HG02571 (cell line): ENCODE data around the gene SLC7A8.
"Not testable (repeated sequence)": the region's sequence is repeated elsewhere in the genome, so short reads cannot be mapped to it uniquely, and the experiment has no call there.

Experiments used
- ATAC-seq: cut with Tn5 transposase; IDR thresholded peaks from one replicate; pipeline ENCODE4 v1.9.1; 2021; ENCODE audit warnings: mild to moderate bottlenecking, moderate library complexity; ENCODE audit not compliant: unreplicated experiment

Gene SLC7A8

GRCh38 chr14:23183479-23183878, at the start of gene SLC7A8:
Gene SLC7A8, minus strand, starts transcription at chr14:23183660. Its CDS starts 746 bp downstream, at chr14:23182914.
- ATAC-seq: no peak

GRCh38 chr14:23232241-23232808, 48.9 kb upstream of the SLC7A8 start:
- ATAC-seq: not testable (repeated sequence)

GRCh38 chr14:23228812-23229211, 45.4 kb upstream of the SLC7A8 start:
- no peak for ATAC-seq

GRCh38 chr14:23227566-23227965, 44.1 kb upstream of the SLC7A8 start:
- ATAC-seq: no peak

GRCh38 chr14:23224958-23225357, 41.5 kb upstream of the SLC7A8 start:
- not testable (repeated sequence) for ATAC-seq

- no peak for ATAC-seq
Observed at GRCh38 chr14:23219075-23219474, 35.6 kb upstream of the SLC7A8 start.

- no peak for ATAC-seq
Observed at GRCh38 chr14:23217032-23218020, 33.9 kb upstream of the SLC7A8 start.

GRCh38 chr14:23215421-23215820, 32.0 kb upstream of the SLC7A8 start:
- ATAC-seq: no peak

- no peak for ATAC-seq
Observed at GRCh38 chr14:23209651-23210423, 26.4 kb upstream of the SLC7A8 start.

GRCh38 chr14:23208324-23208723, 24.9 kb upstream of the SLC7A8 start:
- ATAC-seq: no peak

GRCh38 chr14:23207146-23207540, 23.7 kb upstream of the SLC7A8 start:
- no peak for ATAC-seq

- ATAC-seq: no peak
Observed at GRCh38 chr14:23206422-23207145, 23.1 kb upstream of the SLC7A8 start.

GRCh38 chr14:23202001-23202400, 18.5 kb upstream of the SLC7A8 start:
- ATAC-seq: no peak

- ATAC-seq: not testable (repeated sequence)
Observed at GRCh38 chr14:23199141-23199540, 15.7 kb upstream of the SLC7A8 start.

- ATAC-seq: not testable (repeated sequence)
Observed at GRCh38 chr14:23196487-23196886, 13.0 kb upstream of the SLC7A8 start.

- no peak for ATAC-seq
Observed at GRCh38 chr14:23195552-23196101, 12.2 kb upstream of the SLC7A8 start.

GRCh38 chr14:23193432-23193831, 10.0 kb upstream of the SLC7A8 start:
- no peak for ATAC-seq

GRCh38 chr14:23187925-23188324, 4.5 kb upstream of the SLC7A8 start:
- no peak for ATAC-seq

GRCh38 chr14:23186913-23187654, 3.6 kb upstream of the SLC7A8 start:
- no peak for ATAC-seq

- ATAC-seq: no peak
Observed at GRCh38 chr14:23185063-23185462, 1.6 kb upstream of the SLC7A8 start.
